GM19035 (cell line): Measurements from ENCODE around the gene CDK2.
"Not testable (repeated sequence)": the region's sequence is repeated elsewhere in the genome, so short reads cannot be mapped to it uniquely, and the experiment has no call there.

Experiments used
- ATAC-seq: cut with Tn5 transposase; IDR thresholded peaks from one replicate; pipeline ENCODE4 v1.9.1; 2021; ENCODE audit not compliant: unreplicated experiment

Gene CDK2

GRCh38 chr12:55979069-55979468 is 12.4 kb downstream of the CDK2 start:
- ATAC-seq, result no peak

- ATAC-seq, result not testable (repeated sequence)
Observed at GRCh38 chr12:55981882-55982281, 15.3 kb downstream of the CDK2 start.

- ATAC-seq, result no peak
Observed at GRCh38 chr12:55982319-55982936, 15.8 kb downstream of the CDK2 start.

GRCh38 chr12:55983232-55983842 is 16.7 kb downstream of the CDK2 start:
- ATAC-seq, result no peak

- no peak for ATAC-seq
Observed at GRCh38 chr12:55984861-55985260, 18.2 kb downstream of the CDK2 start.

- no peak for ATAC-seq
Observed at GRCh38 chr12:55985341-55985740, 18.7 kb downstream of the CDK2 start.

GRCh38 chr12:55985976-55986375 is 19.3 kb downstream of the CDK2 start:
- ATAC-seq, result not testable (repeated sequence)

- ATAC-seq, result no peak
Observed at GRCh38 chr12:55991110-55991509, 24.5 kb downstream of the CDK2 start.

GRCh38 chr12:55993230-55993853 is 26.7 kb downstream of the CDK2 start:
- ATAC-seq, result no peak

GRCh38 chr12:55995366-55995765 is 28.7 kb downstream of the CDK2 start:
- no peak for ATAC-seq

- no peak for ATAC-seq
Observed at GRCh38 chr12:55996201-55996714, 29.6 kb downstream of the CDK2 start.

- peak; percentile 99 for ATAC-seq
Observed at GRCh38 chr12:55996715-55997534, 30.3 kb downstream of the CDK2 start, which contains the start of gene SUOX. Gene SUOX, plus strand, starts transcription at chr12:55997276. Its CDS starts 4,946 bp downstream, at chr12:56002222.

- no peak for ATAC-seq
Observed at GRCh38 chr12:55997535-55997859, 30.9 kb downstream of the CDK2 start.

GRCh38 chr12:55999522-55999921 is 32.9 kb downstream of the CDK2 start:
- ATAC-seq, result not testable (repeated sequence)

GRCh38 chr12:55999999-56000540 is 33.4 kb downstream of the CDK2 start:
- ATAC-seq, result not testable (repeated sequence)

GRCh38 chr12:56001487-56002100 is 35.0 kb downstream of the CDK2 start:
- no peak for ATAC-seq

GRCh38 chr12:56003376-56003775 is 36.7 kb downstream of the CDK2 start:
- not testable (repeated sequence) for ATAC-seq

GRCh38 chr12:56004211-56004610 is 37.6 kb downstream of the CDK2 start:
- ATAC-seq, result no peak

- peak; percentile 48 for ATAC-seq
Observed at GRCh38 chr12:56007564-56008559, 41.2 kb downstream of the CDK2 start.
